ENCODE data around the gene TAS2R3.

Gene TAS2R3

DNA sequence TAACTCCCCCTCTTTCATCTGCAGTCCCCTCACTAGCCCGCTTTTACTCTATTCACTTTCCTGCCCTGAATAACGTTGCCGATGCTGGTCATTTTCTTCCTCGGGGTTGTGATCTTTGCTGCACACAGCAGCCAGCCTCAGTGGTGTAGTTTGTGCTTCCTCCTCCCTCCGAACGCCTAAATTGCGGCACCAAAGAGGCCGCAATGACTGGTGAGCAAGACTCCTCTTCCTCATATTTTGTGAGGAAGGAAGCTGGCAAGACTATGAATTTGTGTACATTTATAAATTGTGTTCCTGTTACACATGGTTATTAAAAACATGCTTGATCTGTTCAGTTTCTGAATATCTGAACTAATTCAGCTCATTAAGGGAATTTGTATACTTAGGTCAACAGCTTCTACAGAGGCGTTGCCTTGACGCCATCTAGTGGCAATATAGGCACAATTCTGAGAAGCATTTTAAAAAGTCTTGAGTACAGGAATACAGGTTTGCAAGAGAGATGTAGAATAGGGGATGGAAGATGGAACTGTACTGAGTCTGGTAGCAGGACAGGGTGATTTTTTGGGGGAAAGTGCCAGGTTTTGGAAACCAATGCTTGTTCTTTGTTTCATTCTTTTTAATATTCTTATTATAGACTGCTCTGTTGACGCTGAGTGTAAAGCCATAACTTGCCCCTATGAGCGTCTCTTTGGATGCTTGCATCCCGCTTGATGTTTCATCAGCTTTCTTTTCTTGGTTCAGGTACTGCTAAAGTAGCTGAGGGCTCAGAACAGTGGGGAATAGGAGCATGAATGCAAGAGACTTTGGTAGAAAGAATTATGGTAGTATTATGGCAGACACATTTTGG lies 22.0 kb downstream of the TAS2R3 start:
- peak; percentile 76 for DNase-seq (ENCODE audit: low spot score)

DNA sequence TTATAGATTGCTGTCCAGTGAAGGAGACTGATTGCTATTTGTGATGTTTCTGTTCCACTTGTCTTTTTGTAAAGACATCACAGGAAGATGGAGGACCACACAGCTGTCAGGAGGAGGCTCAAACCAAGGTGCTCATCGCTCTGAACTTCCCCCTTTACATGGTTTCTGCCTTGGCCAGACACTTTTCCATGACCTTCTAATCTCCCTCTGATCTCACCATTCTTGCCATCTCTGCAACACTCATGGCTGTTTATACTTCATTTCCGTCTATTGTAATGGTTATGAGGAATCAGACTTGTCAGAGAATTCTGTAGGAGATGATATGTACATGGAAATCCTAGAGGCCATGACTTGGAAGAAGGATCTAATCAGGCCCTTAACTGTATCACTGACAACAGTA lies 24.4 kb downstream of the TAS2R3 start:
- DNase-seq (ENCODE audit: low spot score), result no peak

DNA sequence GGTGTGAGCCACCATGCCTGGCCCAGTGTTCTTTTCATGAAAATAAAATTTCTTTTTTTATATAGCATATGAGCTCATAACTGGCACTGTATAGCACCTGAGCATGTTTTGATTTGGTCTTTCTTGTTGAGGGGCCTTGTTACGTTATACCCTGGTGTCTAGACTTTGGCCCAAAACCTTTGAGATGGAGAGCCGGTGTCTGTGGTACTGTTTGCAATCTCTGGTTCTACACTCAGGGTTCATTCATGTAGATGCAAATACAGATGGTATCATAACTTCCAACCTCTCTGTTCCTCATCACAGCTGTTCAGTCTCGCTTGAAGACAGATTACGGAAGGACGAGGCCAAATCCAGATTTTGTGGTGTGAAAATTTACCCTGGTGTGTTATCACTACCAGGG lies 26.0 kb downstream of the TAS2R3 start, which contains the start of gene TAS2R5:
Gene TAS2R5 (plus strand): TSS at position 301 of the 400 bp plus-strand sequence. CDS start 145 bp downstream, outside the sequence.
- DNase-seq (ENCODE audit: low spot score), result no peak

DNA sequence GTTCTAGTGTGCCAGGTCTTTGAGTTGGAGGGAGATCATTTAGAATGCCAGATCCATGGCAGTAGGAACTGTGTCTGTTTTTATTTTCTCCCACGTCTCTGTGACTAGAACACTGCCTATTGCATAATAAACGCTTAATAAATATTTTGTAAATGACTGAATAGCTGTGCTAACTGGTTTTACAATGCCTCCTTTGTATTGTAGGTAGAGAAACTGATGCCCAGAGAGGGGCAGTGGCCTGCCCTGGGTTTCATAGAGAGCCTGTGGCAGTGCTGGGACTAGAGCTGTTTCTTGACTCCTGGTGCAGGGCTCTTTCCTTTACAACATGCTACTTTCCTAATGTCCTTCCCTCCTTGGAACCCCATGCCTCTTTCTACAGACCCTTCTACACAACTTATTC lies 28.6 kb downstream of the TAS2R3 start:
- no peak for DNase-seq (ENCODE audit: low spot score)
